T-helper 17 cell (primary cell): ENCODE measurements around the gene UNC45B. TPM values are rescaled to one million over a fixed set of nuclear protein-coding genes. Genes with fewer than 3 reads are reported as not detected.
A peak's percentile ranks its signal among the peaks of the same experiment; 100 is the strongest.
"Not testable (repeated sequence)": the region's sequence is repeated elsewhere in the genome, so short reads cannot be mapped to it uniquely, and the experiment has no call there.

ENCODE experiments used
- ATAC-seq: fragments of 150-1000 bp; cut with Tn5 transposase; 2 replicates; pipeline ENCODE4 v1.10.0; 2021; ENCODE audit warnings: mild to moderate bottlenecking, moderate library complexity
- DNase-seq, 3 donors: peaks; one replicate each; pipeline versions ENCODE4 v3.0.0 to v3.0.0-alpha.2; 2020 to 2021
- H3K9me3 ChIP-seq: one replicate; pipeline ENCODE4 v1.7.0; 2013; ENCODE audit warnings: low read length, mild to moderate bottlenecking; ENCODE audit not compliant: control insufficient read depth, poor library complexity, severe bottlenecking
- H3K27ac Mint-ChIP-seq: one replicate; pipeline ENCODE4 v1.8.0; 2022; ENCODE audit warnings: mild to moderate bottlenecking, moderate library complexity, mixed read lengths
- H3K27me3 Mint-ChIP-seq: one replicate; pipeline ENCODE4 v1.8.0; 2022; ENCODE audit warnings: mixed read lengths
- H3K36me3 Mint-ChIP-seq: one replicate; pipeline ENCODE4 v1.8.0; 2022; ENCODE audit warnings: low read depth, mixed read lengths
- H3K4me1 Mint-ChIP-seq: one replicate; pipeline ENCODE4 v1.8.0; 2022; ENCODE audit warnings: mild to moderate bottlenecking, mixed read lengths
- H3K4me3 Mint-ChIP-seq: one replicate; pipeline ENCODE4 v1.8.0; 2022; ENCODE audit warnings: mild to moderate bottlenecking, moderate library complexity, mixed read lengths
- total RNA-seq, 4 donors: library from RNA in 2 of 4; stranded (reverse) in 2 of 4; gene quantifications; one replicate each; pipeline ENCODE4 v1.2.3 and lab custom pipeline; 2022 to 2026

Gene UNC45B
- total RNA-seq, 2 donors from 2014 or later: 0.15 to 0.23 TPM

GRCh38 chr17:35187481-35187880 is 39.9 kb downstream of the UNC45B start:
- Mint-ChIP-seq H3K27me3 (no peaks in the 10 kb centered on the region), H3K27ac (peak overlapping the region; percentile 62), H3K36me3 (no peaks in the 10 kb centered on the region), H3K4me3 (peak overlapping the region; percentile 19), H3K4me1 (peaks cover 32% of the 10 kb centered on the region)
- ATAC-seq (no peak), DNase-seq (no peak)
- no peaks in the 10 kb centered on the region for H3K9me3 ChIP-seq

DNA sequence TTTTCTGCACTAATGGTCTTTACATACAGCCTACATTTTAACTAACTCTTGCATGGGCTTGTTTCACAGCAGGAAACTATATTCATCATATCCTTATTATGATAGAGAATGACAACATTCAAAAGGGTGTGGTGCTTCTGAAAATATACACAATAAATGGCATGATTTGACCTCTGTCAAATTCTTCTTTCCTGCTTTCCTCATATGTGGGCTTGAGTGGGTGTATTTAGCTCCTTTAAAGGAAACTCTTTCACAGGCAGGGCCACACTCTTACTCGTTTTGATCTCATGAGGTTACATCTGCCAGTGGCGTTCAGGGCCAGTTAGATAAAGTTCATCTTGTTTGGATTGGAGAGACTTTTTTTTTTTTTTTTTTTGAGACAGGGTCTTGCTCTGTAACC is 40.5 kb downstream of the UNC45B start:
- no peaks in the 10 kb centered on the region for H3K9me3 ChIP-seq
- Mint-ChIP-seq H3K4me3 (no peak overlapping the region), H3K4me1 (peaks cover 32% of the 10 kb centered on the region), H3K36me3 (no peaks in the 10 kb centered on the region), H3K27ac (peak overlapping the region; percentile 62), H3K27me3 (no peaks in the 10 kb centered on the region)
- no peak for ATAC-seq
- DNase-seq: no peak

DNA sequence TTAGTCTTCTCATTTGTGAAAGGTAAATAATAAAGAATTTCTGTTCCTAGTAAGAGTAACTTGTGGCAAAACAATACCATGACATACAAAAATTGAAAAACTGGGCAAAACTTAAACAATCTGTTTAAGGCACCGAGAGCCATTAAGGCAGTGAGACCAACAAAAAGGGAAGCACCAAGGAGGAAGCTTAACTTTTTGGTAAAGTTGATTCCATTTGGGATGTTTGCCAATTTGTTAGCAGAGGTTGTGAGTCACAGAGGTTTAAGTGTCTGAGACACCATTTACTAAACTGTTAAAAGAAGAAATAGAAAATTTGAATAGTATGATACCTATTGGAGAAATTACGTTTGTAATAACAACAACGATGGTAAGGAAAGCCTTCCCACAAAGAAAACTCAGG is 41.7 kb downstream of the UNC45B start:
- no peak for ATAC-seq
- Mint-ChIP-seq H3K4me1 (peaks cover 28% of the 10 kb centered on the region), H3K36me3 (no peaks in the 10 kb centered on the region), H3K4me3 (no peak overlapping the region), H3K27me3 (no peaks in the 10 kb centered on the region), H3K27ac (peak overlapping the region; percentile 62)
- no peak for DNase-seq
- no peaks in the 10 kb centered on the region for H3K9me3 ChIP-seq

GRCh38 chr17:35191001-35191695 is 43.5 kb downstream of the UNC45B start:
- Mint-ChIP-seq H3K4me3 (no peak overlapping the region), H3K27ac (no peak overlapping the region), H3K4me1 (peaks cover 20% of the 10 kb centered on the region), H3K27me3 (no peaks in the 10 kb centered on the region), H3K36me3 (no peaks in the 10 kb centered on the region)
- H3K9me3 ChIP-seq: no peaks in the 10 kb centered on the region
- no peak for DNase-seq
- ATAC-seq: no peak

DNA sequence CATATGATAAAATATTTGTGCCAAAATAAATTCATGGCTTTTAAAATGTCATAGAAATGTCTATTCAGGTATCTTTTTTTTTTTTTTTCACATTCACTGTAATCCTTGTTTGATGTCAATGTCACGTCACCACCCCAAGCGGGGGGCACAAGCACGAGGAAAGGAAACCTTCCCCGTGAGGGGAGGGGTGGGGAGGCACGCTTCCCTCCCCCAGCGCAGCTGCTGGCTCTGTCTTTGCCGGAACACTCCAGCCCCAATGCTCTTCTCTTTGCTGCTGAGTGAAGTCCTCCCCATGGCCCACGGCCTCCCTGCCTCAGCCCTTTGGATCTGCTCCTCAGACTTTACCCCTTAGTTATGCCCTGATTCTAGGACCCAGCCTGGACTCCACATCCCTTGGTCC is 45.1 kb downstream of the UNC45B start:
- Mint-ChIP-seq H3K27me3 (no peaks in the 10 kb centered on the region), H3K4me3 (no peak overlapping the region), H3K27ac (no peak overlapping the region), H3K4me1 (peaks cover 13% of the 10 kb centered on the region), H3K36me3 (no peaks in the 10 kb centered on the region)
- ATAC-seq: no peak
- no peaks in the 10 kb centered on the region for H3K9me3 ChIP-seq
- no peak for DNase-seq

- not testable (repeated sequence) for H3K9me3 ChIP-seq, H3K4me1 Mint-ChIP-seq, H3K27ac Mint-ChIP-seq, H3K36me3 Mint-ChIP-seq, ATAC-seq, DNase-seq, H3K27me3 Mint-ChIP-seq, H3K4me3 Mint-ChIP-seq
Measured at GRCh38 chr17:35194001-35194400, 46.4 kb downstream of the UNC45B start, which contains the start of gene SLC35G3. Gene SLC35G3, minus strand, starts transcription at chr17:35194393. Its CDS starts 86 bp downstream, at chr17:35194307.

DNA sequence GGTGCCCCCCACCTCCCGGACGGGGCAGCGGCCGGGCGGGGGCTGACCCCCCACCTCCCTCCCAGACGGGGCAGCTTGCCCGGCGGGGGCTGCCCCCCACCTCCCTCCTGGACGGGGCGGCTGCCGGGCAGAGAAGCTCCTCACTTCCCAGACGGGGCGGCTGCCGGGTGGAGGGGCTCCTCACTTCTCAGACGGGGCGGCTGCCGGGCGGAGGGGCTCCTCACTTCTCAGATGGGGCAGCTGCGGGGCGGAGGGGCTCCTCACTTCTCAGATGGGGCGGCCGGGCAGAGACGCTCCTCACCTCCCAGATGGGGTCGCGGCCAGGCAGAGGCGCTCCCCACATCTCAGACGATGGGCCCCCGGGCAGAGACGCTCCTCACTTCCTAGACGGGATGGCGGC is 47.4 kb downstream of the UNC45B start:
- H3K27ac Mint-ChIP-seq, H3K9me3 ChIP-seq, H3K4me1 Mint-ChIP-seq, DNase-seq, H3K4me3 Mint-ChIP-seq, ATAC-seq, H3K36me3 Mint-ChIP-seq, H3K27me3 Mint-ChIP-seq: not testable (repeated sequence)

GRCh38 chr17:35202582-35202981 is 55.0 kb downstream of the UNC45B start:
- DNase-seq, H3K27ac Mint-ChIP-seq, ATAC-seq, H3K9me3 ChIP-seq, H3K36me3 Mint-ChIP-seq, H3K4me3 Mint-ChIP-seq, H3K27me3 Mint-ChIP-seq: not testable (repeated sequence)
- H3K4me1 Mint-ChIP-seq: peaks cover 10% of the 10 kb centered on the region

DNA sequence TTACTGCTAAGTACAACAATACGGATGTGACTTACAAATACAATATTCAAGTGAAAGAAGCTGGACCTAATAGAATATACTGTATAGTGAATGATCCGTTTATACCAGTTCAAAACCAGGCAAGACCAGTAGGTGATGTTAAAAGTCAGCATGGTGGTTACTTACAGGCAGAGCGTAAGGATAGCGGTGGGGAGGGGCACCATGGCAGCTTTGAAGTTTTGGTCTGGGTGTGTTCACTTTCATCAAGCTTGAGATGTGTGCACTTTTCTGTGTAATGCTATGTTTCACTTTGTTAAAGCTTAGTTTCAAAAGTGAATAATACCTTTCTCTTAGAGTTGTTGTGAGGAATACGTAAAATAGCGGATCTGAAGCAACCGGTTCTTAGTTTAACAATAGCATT is 63.1 kb downstream of the UNC45B start:
- Mint-ChIP-seq H3K4me3 (no peak overlapping the region), H3K27ac (peak overlapping the region; percentile 75), H3K4me1 (peaks cover 55% of the 10 kb centered on the region), H3K36me3 (peaks cover 5% of the 10 kb centered on the region), H3K27me3 (no peaks in the 10 kb centered on the region)
- DNase-seq (no peak), ATAC-seq (no peak)
- no peaks in the 10 kb centered on the region for H3K9me3 ChIP-seq

- H3K9me3 ChIP-seq: no peaks in the 10 kb centered on the region
- DNase-seq (no peak), ATAC-seq (no peak)
- Mint-ChIP-seq H3K27me3 (no peaks in the 10 kb centered on the region), H3K27ac (peak overlapping the region; percentile 81), H3K4me1 (peaks cover 60% of the 10 kb centered on the region), H3K36me3 (peaks cover 3% of the 10 kb centered on the region), H3K4me3 (peak overlapping the region; percentile 86)
Measured at GRCh38 chr17:35212668-35213067, 65.1 kb downstream of the UNC45B start.

DNA sequence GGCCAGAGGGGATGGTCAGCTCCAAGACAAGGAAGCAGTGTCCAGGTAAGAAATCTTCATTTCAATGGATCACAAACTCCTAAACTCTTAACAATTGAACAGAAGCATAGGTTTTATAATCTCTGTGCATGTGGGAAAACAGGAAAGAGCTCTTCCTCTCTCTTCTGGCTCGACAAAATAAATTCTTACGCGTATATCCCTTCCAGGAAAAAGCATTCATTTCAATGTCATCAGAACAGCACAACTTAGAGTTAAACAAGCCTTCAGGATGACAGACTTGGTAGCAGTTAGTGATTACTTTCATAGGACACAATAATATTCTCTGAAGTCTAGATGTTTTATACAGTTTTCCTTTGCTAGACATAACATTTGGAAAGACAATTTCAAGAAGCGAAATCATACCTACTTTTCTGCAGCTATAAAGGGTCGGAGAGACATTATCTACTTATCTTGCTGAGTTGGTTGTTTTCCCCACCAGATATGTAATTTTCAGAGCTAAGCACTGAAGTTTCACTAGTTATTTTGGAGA is 65.9 kb downstream of the UNC45B start:
- DNase-seq: no peak

DNA sequence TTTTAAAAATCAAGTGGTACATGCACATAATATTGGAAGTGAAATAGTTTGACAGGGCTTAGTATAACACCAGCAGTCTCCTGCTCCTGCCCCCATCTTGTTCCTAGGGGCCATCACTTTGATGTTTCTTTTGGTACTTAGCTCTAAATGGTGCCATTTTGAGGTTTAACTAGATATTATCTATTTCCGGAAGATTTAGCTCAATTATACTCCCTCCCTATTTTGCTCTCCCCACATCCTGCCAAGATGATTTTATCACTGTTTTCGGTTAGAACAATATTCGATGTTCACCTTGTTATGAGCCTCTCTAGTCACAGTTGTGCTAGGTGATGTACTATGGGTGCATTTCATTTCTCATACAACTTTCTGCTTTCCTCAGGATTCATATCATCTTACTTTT is 66.6 kb downstream of the UNC45B start:
- Mint-ChIP-seq H3K27ac (peak overlapping the region; percentile 81), H3K36me3 (no peaks in the 10 kb centered on the region), H3K4me1 (peaks cover 69% of the 10 kb centered on the region), H3K4me3 (peak overlapping the region; percentile 86), H3K27me3 (no peaks in the 10 kb centered on the region)
- DNase-seq (peak in 2 of 3 donors; percentile 15 to 17), ATAC-seq (peak; percentile 92)
- H3K9me3 ChIP-seq: no peaks in the 10 kb centered on the region

More for the DNA sequence above, 65.9 kb downstream of the UNC45B start:
- Mint-ChIP-seq H3K27ac (peak overlapping the region; percentile 81), H3K4me1 (peaks cover 64% of the 10 kb centered on the region), H3K27me3 (no peaks in the 10 kb centered on the region), H3K36me3 (peaks cover 3% of the 10 kb centered on the region), H3K4me3 (peak overlapping the region; percentile 86)
- no peaks in the 10 kb centered on the region for H3K9me3 ChIP-seq
- no peak for ATAC-seq

GRCh38 chr17:35214631-35215273 is 67.1 kb downstream of the UNC45B start:
- no peaks in the 10 kb centered on the region for H3K9me3 ChIP-seq
- Mint-ChIP-seq H3K4me1 (peaks cover 70% of the 10 kb centered on the region), H3K4me3 (peak overlapping the region; percentile 86), H3K27me3 (no peaks in the 10 kb centered on the region), H3K36me3 (no peaks in the 10 kb centered on the region), H3K27ac (peak overlapping the region; percentile 81)
- DNase-seq: no peak
- peak; percentile 56 for ATAC-seq
